Activated T-cell treated with anti-CD3 and anti-CD28 coated beads, Interleukin-2, amount 50 U/mL, for 1 hour (primary cell): Measurements from ENCODE around the gene RPUSD4.

Experiments used
- DNase-seq: peaks from one replicate; pipeline ENCODE4 v3.0.0-alpha.2; 2020

The RPUSD4 gene

GRCh38 chr11:126155402-126156187, 55.9 kb downstream of the RPUSD4 start:
- DNase-seq = no peak

GRCh38 chr11:126154691-126155090, 56.8 kb downstream of the RPUSD4 start:
- DNase-seq = no peak

- no peak for DNase-seq
Measured at GRCh38 chr11:126153972-126154371, 57.5 kb downstream of the RPUSD4 start.

- DNase-seq = no peak
Measured at GRCh38 chr11:126153006-126153405, 58.4 kb downstream of the RPUSD4 start.

- DNase-seq = no peak
Measured at GRCh38 chr11:126152586-126152985, 58.9 kb downstream of the RPUSD4 start.

GRCh38 chr11:126152152-126152551, 59.3 kb downstream of the RPUSD4 start:
- DNase-seq = no peak
